Activated CD4-positive, alpha-beta T cell treated with anti-CD3 and anti-CD28 coated beads, Interleukin-10, Interleukin-2, amounts not matched to agents 100 ng/mL and 50 ng/mL, durations not matched to agents 16 hours and 8 hours (primary cell): Measurements from ENCODE around the gene RBFOX2.

Source experiments
- DNase-seq: peaks from one replicate; pipeline ENCODE4 v3.0.0-alpha.2; 2020

The RBFOX2 gene

GRCh38 chr22:35921044-35921443, 107.6 kb downstream of the RBFOX2 start:
- DNase-seq, result no peak

GRCh38 chr22:35919002-35919542, 109.6 kb downstream of the RBFOX2 start:
- DNase-seq, result no peak

- no peak for DNase-seq
These were observed 110.2 kb downstream of the RBFOX2 start for GRCh38 chr22:35918456-35918855.

GRCh38 chr22:35917651-35918050, 111.0 kb downstream of the RBFOX2 start:
- DNase-seq, result no peak

- DNase-seq, result peak; percentile 23
These were observed 113.1 kb downstream of the RBFOX2 start for GRCh38 chr22:35915477-35916013.

GRCh38 chr22:35914665-35915476, 113.8 kb downstream of the RBFOX2 start:
- no peak for DNase-seq

GRCh38 chr22:35914357-35914664, 114.3 kb downstream of the RBFOX2 start:
- DNase-seq, result no peak

- no peak for DNase-seq
These were observed 114.7 kb downstream of the RBFOX2 start for GRCh38 chr22:35913925-35914324.

GRCh38 chr22:35912658-35913057, 116.0 kb downstream of the RBFOX2 start:
- no peak for DNase-seq

- DNase-seq, result no peak
These were observed 116.7 kb downstream of the RBFOX2 start for GRCh38 chr22:35911877-35912276.

GRCh38 chr22:35910926-35911325, 117.7 kb downstream of the RBFOX2 start:
- no peak for DNase-seq

GRCh38 chr22:35910003-35910769, 118.4 kb downstream of the RBFOX2 start:
- DNase-seq, result no peak

- DNase-seq, result no peak
These were observed 122.7 kb downstream of the RBFOX2 start for GRCh38 chr22:35905894-35906293.

GRCh38 chr22:35904752-35905151, 123.9 kb downstream of the RBFOX2 start:
- no peak for DNase-seq

GRCh38 chr22:35904336-35904692, 124.3 kb downstream of the RBFOX2 start:
- DNase-seq, result no peak

- DNase-seq, result no peak
These were observed 124.9 kb downstream of the RBFOX2 start for GRCh38 chr22:35903571-35904335.

- DNase-seq, result peak; percentile 30
These were observed 128.0 kb downstream of the RBFOX2 start for GRCh38 chr22:35900483-35901168.

- DNase-seq, result no peak
These were observed 128.9 kb downstream of the RBFOX2 start for GRCh38 chr22:35899736-35900135.

- DNase-seq, result no peak
These were observed 132.4 kb downstream of the RBFOX2 start for GRCh38 chr22:35896111-35896705.

- no peak for DNase-seq
These were observed 133.5 kb downstream of the RBFOX2 start for GRCh38 chr22:35894937-35895708.

GRCh38 chr22:35894464-35894878, 134.2 kb downstream of the RBFOX2 start:
- DNase-seq, result no peak
